WERI-Rb-1 (cell line): Measurements from ENCODE around the gene CD99L2.

Source experiments
- DNase-seq: peaks from one replicate; pipeline ENCODE4 v3.0.0-alpha.2; 2020
- H3K27ac ChIP-seq: fragments of 250-450 bp; sonication (Bioruptor Pico); 2 replicates; pipeline ENCODE4 v1.5.1; 2020; ENCODE audit warnings: mild to moderate bottlenecking, moderate library complexity
- H3K27me3 ChIP-seq: fragments of 250-450 bp; sonication (Bioruptor Pico); 2 replicates; pipeline ENCODE4 v1.5.1; 2021; ENCODE audit warnings: mild to moderate bottlenecking, low read depth, moderate library complexity; ENCODE audit not compliant: insufficient read depth, severe bottlenecking
- H3K36me3 ChIP-seq: fragments of 250-450 bp; sonication (Bioruptor Pico); 2 replicates; pipeline ENCODE4 v1.5.1; 2020; ENCODE audit warnings: mild to moderate bottlenecking, moderate library complexity
- H3K4me3 ChIP-seq: 2 replicates; pipeline ENCODE4 v1.5.1; 2011; ENCODE audit warnings: low read depth, mild to moderate bottlenecking, control low read depth, low read length
- H3K9me3 ChIP-seq: fragments of 250-450 bp; sonication (Bioruptor Pico); 2 replicates; pipeline ENCODE4 v1.5.1; 2021; ENCODE audit warnings: mild to moderate bottlenecking, moderate library complexity; ENCODE audit not compliant: severe bottlenecking
- CTCF ChIP-seq: IDR thresholded peaks from 2 replicates; pipeline ENCODE4 v1.5.1; 2011; ENCODE audit warnings: low read depth, mild to moderate bottlenecking, control low read depth, inconsistent platforms, low read length

CD99L2 gene

GRCh38 chrX:150765237-150765636 lies 133.2 kb downstream of the CD99L2 start:
- TF ChIP-seq CTCF = no peak
- no peak overlapping the region for H3K27ac ChIP-seq
- peaks cover 12% of the 10 kb centered on the region for H3K27me3 ChIP-seq
- no peak overlapping the region for H3K4me3 ChIP-seq
- no peaks in the 10 kb centered on the region for H3K9me3 ChIP-seq
- no peaks in the 10 kb centered on the region; the same call in 1 of the 2 replicates for H3K36me3 ChIP-seq
- DNase-seq = no peak

GRCh38 chrX:150763810-150764209 lies 134.7 kb downstream of the CD99L2 start:
- Histone ChIP-seq H3K27ac (no peak overlapping the region), H3K36me3 (no peaks in the 10 kb centered on the region; the same call in none of the 2 replicates), H3K4me3 (no peak overlapping the region), H3K27me3 (peaks cover 19% of the 10 kb centered on the region), H3K9me3 (no peaks in the 10 kb centered on the region)
- TF ChIP-seq CTCF = no peak
- no peak for DNase-seq

GRCh38 chrX:150763303-150763797 lies 135.1 kb downstream of the CD99L2 start:
- Histone ChIP-seq H3K9me3 (no peaks in the 10 kb centered on the region), H3K27ac (no peak overlapping the region), H3K4me3 (no peak overlapping the region), H3K36me3 (no peaks in the 10 kb centered on the region; the same call in none of the 2 replicates), H3K27me3 (peaks cover 16% of the 10 kb centered on the region)
- DNase-seq = no peak
- no peak for TF ChIP-seq CTCF

GRCh38 chrX:150762258-150763165 lies 136.0 kb downstream of the CD99L2 start:
- H3K4me3 ChIP-seq = no peak overlapping the region
- H3K27me3 ChIP-seq = peaks cover 16% of the 10 kb centered on the region
- TF ChIP-seq CTCF = no peak
- H3K9me3 ChIP-seq = no peaks in the 10 kb centered on the region
- no peak for DNase-seq
- no peak overlapping the region for H3K27ac ChIP-seq
- H3K36me3 ChIP-seq = peaks cover 5% of the 10 kb centered on the region

- Histone ChIP-seq H3K27ac (no peak overlapping the region), H3K9me3 (no peaks in the 10 kb centered on the region), H3K36me3 (peaks cover 8% of the 10 kb centered on the region), H3K27me3 (peaks cover 16% of the 10 kb centered on the region), H3K4me3 (no peak overlapping the region)
- no peak for TF ChIP-seq CTCF
- no peak for DNase-seq
Measured at GRCh38 chrX:150761819-150762216, 136.7 kb downstream of the CD99L2 start.
